Sigmoid colon (tissue), 4 donors: ENCODE measurements around the gene RNF182.

Experiments used
- CTCF ChIP-seq, 4 experiments: fragments of 450-650 bp in 3 of 4; fragments of 200-600 bp in 1 of 4; IDR thresholded peaks; one replicate each; pipeline ENCODE4 v1.5.1; 2016 to 2019; ENCODE audit warnings: antibody characterized with exemption in 4 of 4, mild to moderate bottlenecking in 3 of 4, moderate library complexity in 2 of 4
- POLR2AphosphoS5 ChIP-seq, 4 donors: sonication (generic); formaldehyde crosslinking; IDR thresholded peaks; one replicate each; pipeline ENCODE4 v1.6.1; 2017; ENCODE audit warnings: antibody characterized with exemption in 4 of 4

GRCh38 chr6:13910443-13910842 lies 14.3 kb upstream of the RNF182 start:
- TF ChIP-seq CTCF (IDR thresholded peaks at IDR 0.05) (no peak), POLR2AphosphoS5 (IDR thresholded peaks at IDR 0.05) (no peak)
